ENCODE data around the gene RANBP17.

DNA sequence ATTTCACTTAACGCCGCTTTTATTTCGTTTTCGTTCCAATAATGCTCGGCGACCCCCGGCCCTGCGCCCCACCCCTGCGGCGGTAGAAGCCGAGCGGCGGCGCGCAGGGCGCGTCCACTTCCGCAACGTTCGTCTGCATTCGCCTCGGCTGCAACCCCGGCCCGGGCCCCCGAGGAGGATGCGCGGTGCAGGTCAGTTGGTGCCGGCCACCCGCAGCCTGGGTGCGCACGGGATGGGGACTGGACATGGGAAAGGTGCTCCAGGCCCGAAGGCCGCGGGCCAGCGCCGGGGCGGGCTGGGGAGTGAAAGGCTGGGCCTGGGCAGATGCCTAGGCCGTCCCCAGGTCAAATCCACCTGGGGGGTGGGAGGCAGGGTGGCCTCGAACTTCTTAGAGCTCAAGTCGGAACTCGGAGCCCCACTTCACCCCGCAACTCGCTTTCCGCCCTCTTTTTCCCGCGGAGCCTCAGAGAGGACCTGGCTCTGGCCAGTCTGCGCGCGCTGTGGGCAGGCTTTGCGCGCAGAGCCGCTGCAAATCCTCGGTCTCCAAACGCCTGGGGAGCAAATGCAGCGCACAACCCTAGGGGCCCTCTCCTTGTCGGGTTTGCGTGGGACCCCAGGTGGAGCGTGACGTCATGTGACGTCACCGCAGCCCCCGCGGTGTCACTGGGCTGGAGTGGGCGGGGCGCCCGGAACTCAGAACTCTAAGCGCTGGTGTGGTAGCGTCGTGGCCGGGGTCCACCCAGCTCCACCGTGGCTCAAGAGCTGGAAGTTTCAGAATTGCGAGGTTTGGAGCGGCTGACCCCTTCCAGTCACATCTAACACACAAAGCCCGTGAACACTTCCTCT is 450.5 kb downstream of the RANBP17 start:
- TF ChIP-seq CTCF (IDR thresholded peaks at IDR 0.05; ENCODE audit: low read depth, low read length) (no peak), EZH2phosphoT487 (IDR thresholded peaks at IDR 0.05; ENCODE audit: low read depth) (no peak)

Measured in OCI-LY3 (cell line).